H54 (cell line): Measurements from ENCODE around the gene OTOP2.
"Not testable (repeated sequence)": the region's sequence is repeated elsewhere in the genome, so short reads cannot be mapped to it uniquely, and the experiment has no call there.

ENCODE experiments used
- DNase-seq: peaks from one replicate; pipeline ENCODE4 v3.0.0; 2011; ENCODE audit warnings: low spot score, mixed read lengths; ENCODE audit not compliant: insufficient read length
- FAIRE-seq: peaks from 3 replicates; lab custom pipeline; 2011; peaks lifted over from hg19 to GRCh38; lab: Jason Lieb, UNC
- POLR2A ChIP-seq: IDR thresholded peaks from 2 replicates; pipeline ENCODE4 v1.6.1; 2011; ENCODE audit warnings: low read depth, mild to moderate bottlenecking, low read length

The OTOP2 gene

GRCh38 chr17:74892013-74892841 is 31.8 kb upstream of the OTOP2 start:
- peak; percentile 58 for DNase-seq
- TF ChIP-seq POLR2A = no peak
- no peak for FAIRE-seq

- TF ChIP-seq POLR2A = no peak
- FAIRE-seq (no peak), DNase-seq (no peak)
Observed at GRCh38 chr17:74892974-74893911, 30.8 kb upstream of the OTOP2 start, which contains the start of gene FADS6. Gene FADS6, minus strand, starts transcription at chr17:74893633. Its CDS starts 38 bp downstream, at chr17:74893595.

GRCh38 chr17:74893936-74894671 is 30.0 kb upstream of the OTOP2 start:
- FAIRE-seq = no peak
- no peak for DNase-seq
- no peak for TF ChIP-seq POLR2A

GRCh38 chr17:74898376-74898946 is 25.6 kb upstream of the OTOP2 start:
- no peak for TF ChIP-seq POLR2A
- DNase-seq (no peak), FAIRE-seq (no peak)

- DNase-seq = no peak
- no peak for FAIRE-seq
- TF ChIP-seq POLR2A = no peak
Observed at GRCh38 chr17:74900208-74900607, 23.9 kb upstream of the OTOP2 start.

GRCh38 chr17:74901353-74902135 is 22.5 kb upstream of the OTOP2 start:
- no peak for TF ChIP-seq POLR2A
- no peak for DNase-seq
- no peak for FAIRE-seq

GRCh38 chr17:74903034-74903433 is 21.0 kb upstream of the OTOP2 start:
- DNase-seq = no peak
- FAIRE-seq = no peak
- no peak for TF ChIP-seq POLR2A

GRCh38 chr17:74903671-74904070 is 20.4 kb upstream of the OTOP2 start:
- FAIRE-seq (no peak), DNase-seq (no peak)
- no peak for TF ChIP-seq POLR2A

- DNase-seq (no peak), FAIRE-seq (no peak)
- no peak for TF ChIP-seq POLR2A
Observed at GRCh38 chr17:74904687-74905409, 19.2 kb upstream of the OTOP2 start.

- not testable (repeated sequence) for DNase-seq, FAIRE-seq
Observed at GRCh38 chr17:74906214-74906793, 17.8 kb upstream of the OTOP2 start.

GRCh38 chr17:74907012-74907411 is 17.1 kb upstream of the OTOP2 start:
- TF ChIP-seq POLR2A = no peak
- DNase-seq (no peak), FAIRE-seq (no peak)

- DNase-seq, FAIRE-seq: not testable (repeated sequence)
Observed at GRCh38 chr17:74909097-74909496, 15.0 kb upstream of the OTOP2 start.

- not testable (repeated sequence) for FAIRE-seq, DNase-seq
Observed at GRCh38 chr17:74911423-74911822, 12.7 kb upstream of the OTOP2 start.
